ENCODE data around the gene RFXANK. TPM values are rescaled to one million over a fixed set of nuclear protein-coding genes. Genes with fewer than 3 reads are reported as not detected.

The RFXANK gene
- total RNA-seq, 4 donors from 2014 or later = 25.2 to 48.0 (median 32.1) TPM

- Histone ChIP-seq H3K4me3 (peak overlapping the region in 3 of 4 donors; percentile 17 to 69 (median 45)), H3K9me3 (no peaks in the 10 kb centered on the region), H3K4me1 (peaks cover 7 to 13% (median 9%) of the 10 kb centered on the region in 3 donors), H3K27me3 (peaks cover 0 to 72% (median 4%) of the 10 kb centered on the region in 4 donors), H3K27ac (no peak overlapping the region), H3K36me3 (no peaks in the 10 kb centered on the region)
- no peak for DNase-seq
- intact Hi-C loops (cut with DNase I) = no loop called here
- WGBS, 2 donors = 55 to 59% methylated on average over 10 to 13 of the region's 17 CpGs
- TF ChIP-seq, protein P1, sequence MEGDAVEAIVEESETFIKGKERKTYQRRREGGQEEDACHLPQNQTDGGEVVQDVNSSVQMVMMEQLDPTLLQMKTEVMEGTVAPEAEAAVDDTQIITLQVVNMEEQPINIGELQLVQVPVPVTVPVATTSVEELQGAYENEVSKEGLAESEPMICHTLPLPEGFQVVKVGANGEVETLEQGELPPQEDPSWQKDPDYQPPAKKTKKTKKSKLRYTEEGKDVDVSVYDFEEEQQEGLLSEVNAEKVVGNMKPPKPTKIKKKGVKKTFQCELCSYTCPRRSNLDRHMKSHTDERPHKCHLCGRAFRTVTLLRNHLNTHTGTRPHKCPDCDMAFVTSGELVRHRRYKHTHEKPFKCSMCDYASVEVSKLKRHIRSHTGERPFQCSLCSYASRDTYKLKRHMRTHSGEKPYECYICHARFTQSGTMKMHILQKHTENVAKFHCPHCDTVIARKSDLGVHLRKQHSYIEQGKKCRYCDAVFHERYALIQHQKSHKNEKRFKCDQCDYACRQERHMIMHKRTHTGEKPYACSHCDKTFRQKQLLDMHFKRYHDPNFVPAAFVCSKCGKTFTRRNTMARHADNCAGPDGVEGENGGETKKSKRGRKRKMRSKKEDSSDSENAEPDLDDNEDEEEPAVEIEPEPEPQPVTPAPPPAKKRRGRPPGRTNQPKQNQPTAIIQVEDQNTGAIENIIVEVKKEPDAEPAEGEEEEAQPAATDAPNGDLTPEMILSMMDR (IDR thresholded peaks at IDR 0.05) = no peak
- TF ChIP-seq POLR2A (IDR thresholded peaks at IDR 0.05) = no peak
Observed at GRCh38 chr19:19224150-19224851, 32.2 kb downstream of the RFXANK start.

- H3K9me3 ChIP-seq = no peaks in the 10 kb centered on the region
- H3K4me1 ChIP-seq = peaks cover 7 to 13% (median 9%) of the 10 kb centered on the region in 3 donors
- no peak for TF ChIP-seq POLR2A (IDR thresholded peaks at IDR 0.05)
- TF ChIP-seq, protein P1 (IDR thresholded peaks at IDR 0.05) = peak; percentile 58 to 70 (median 60)
- DNase-seq = no peak
- 1 to 11% methylated on average over 3 to 15 of the region's 59 CpGs for WGBS, 2 donors
- no peak overlapping the region for H3K27ac ChIP-seq
- peak overlapping the region; percentile 17 to 69 (median 36) for H3K4me3 ChIP-seq
- H3K27me3 ChIP-seq = peaks cover 0 to 72% (median 4%) of the 10 kb centered on the region in 4 donors
- no peaks in the 10 kb centered on the region for H3K36me3 ChIP-seq
- intact Hi-C loops (cut with DNase I) = no loop called here
Observed at GRCh38 chr19:19224852-19225494, 32.9 kb downstream of the RFXANK start.

GRCh38 chr19:19226204-19226603, 34.1 kb downstream of the RFXANK start:
- TF ChIP-seq, protein P1 (IDR thresholded peaks at IDR 0.05) = no peak
- no peak for TF ChIP-seq POLR2A (IDR thresholded peaks at IDR 0.05)
- no peak for DNase-seq
- peaks cover 0 to 71% (median 4%) of the 10 kb centered on the region in 4 donors for H3K27me3 ChIP-seq
- H3K9me3 ChIP-seq = no peaks in the 10 kb centered on the region
- intact Hi-C loops (cut with DNase I) = no loop called here
- no peak overlapping the region for H3K27ac ChIP-seq
- H3K4me3 ChIP-seq = no peak overlapping the region
- WGBS, 2 donors = 60% methylated on average over 1 of the region's 5 CpGs; no CpG with 5 or more reads in 1 of the 2 donors
- H3K4me1 ChIP-seq = peaks cover 7 to 13% (median 9%) of the 10 kb centered on the region in 3 donors
- no peaks in the 10 kb centered on the region for H3K36me3 ChIP-seq

- Histone ChIP-seq H3K36me3 (no peaks in the 10 kb centered on the region), H3K4me1 (peaks cover 7 to 13% (median 9%) of the 10 kb centered on the region in 3 donors), H3K27ac (no peak overlapping the region), H3K27me3 (peaks cover 0 to 67% (median 4%) of the 10 kb centered on the region in 4 donors), H3K4me3 (no peak overlapping the region), H3K9me3 (no peaks in the 10 kb centered on the region)
- intact Hi-C loops (cut with DNase I) = no loop called here
- no peak for DNase-seq
- 45 to 67% methylated on average over 3 to 4 of the region's 10 CpGs for WGBS, 2 donors
- TF ChIP-seq POLR2A (IDR thresholded peaks at IDR 0.05) = no peak
- TF ChIP-seq, protein P1 (IDR thresholded peaks at IDR 0.05) = no peak
Observed at GRCh38 chr19:19226663-19227062, 34.6 kb downstream of the RFXANK start.

DNA sequence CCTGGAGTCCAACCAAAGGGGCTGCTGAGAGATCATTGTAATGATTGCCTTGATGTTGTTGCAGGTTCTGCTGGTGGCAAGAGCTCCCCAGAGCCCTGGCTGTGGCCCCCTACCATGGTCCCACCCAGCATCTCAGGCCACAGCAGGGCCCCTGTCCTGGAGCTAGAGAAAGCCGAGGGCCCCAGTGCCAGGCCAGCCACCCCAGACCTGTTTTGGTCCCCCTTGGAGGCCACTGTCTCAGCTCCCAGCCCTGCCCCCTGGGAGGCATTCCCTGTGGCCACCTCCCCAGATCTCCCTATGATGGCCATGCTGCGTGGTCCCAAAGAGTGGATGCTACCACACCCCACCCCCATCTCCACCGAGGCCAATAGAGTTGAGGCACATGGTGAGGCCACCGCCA, 35.2 kb downstream of the RFXANK start:
- intact Hi-C loops (cut with DNase I) = no loop called here
- Histone ChIP-seq H3K4me1 (peaks cover 7 to 13% (median 9%) of the 10 kb centered on the region in 3 donors), H3K27ac (no peak overlapping the region), H3K9me3 (no peaks in the 10 kb centered on the region), H3K4me3 (no peak overlapping the region), H3K36me3 (no peaks in the 10 kb centered on the region), H3K27me3 (peaks cover 0 to 61% (median 4%) of the 10 kb centered on the region in 4 donors)
- 80% methylated on average over 1 of the region's 4 CpGs; no CpG with 5 or more reads in 1 of the 2 donors for WGBS, 2 donors
- TF ChIP-seq, protein P1 (IDR thresholded peaks at IDR 0.05) = no peak
- TF ChIP-seq POLR2A (IDR thresholded peaks at IDR 0.05) = no peak
- DNase-seq = no peak
